Stimulated activated CD8-positive, alpha-beta memory T cell treated with anti-CD3 and anti-CD28 coated beads, Interleukin-7, amount 100 ng/mL, for 24 hours (primary cell): Measurements from ENCODE around the gene PXDN.

ENCODE experiments used
- DNase-seq: peaks from one replicate; pipeline ENCODE4 v3.0.0-alpha.2; 2020; ENCODE audit warnings: low read depth

Gene PXDN

DNA sequence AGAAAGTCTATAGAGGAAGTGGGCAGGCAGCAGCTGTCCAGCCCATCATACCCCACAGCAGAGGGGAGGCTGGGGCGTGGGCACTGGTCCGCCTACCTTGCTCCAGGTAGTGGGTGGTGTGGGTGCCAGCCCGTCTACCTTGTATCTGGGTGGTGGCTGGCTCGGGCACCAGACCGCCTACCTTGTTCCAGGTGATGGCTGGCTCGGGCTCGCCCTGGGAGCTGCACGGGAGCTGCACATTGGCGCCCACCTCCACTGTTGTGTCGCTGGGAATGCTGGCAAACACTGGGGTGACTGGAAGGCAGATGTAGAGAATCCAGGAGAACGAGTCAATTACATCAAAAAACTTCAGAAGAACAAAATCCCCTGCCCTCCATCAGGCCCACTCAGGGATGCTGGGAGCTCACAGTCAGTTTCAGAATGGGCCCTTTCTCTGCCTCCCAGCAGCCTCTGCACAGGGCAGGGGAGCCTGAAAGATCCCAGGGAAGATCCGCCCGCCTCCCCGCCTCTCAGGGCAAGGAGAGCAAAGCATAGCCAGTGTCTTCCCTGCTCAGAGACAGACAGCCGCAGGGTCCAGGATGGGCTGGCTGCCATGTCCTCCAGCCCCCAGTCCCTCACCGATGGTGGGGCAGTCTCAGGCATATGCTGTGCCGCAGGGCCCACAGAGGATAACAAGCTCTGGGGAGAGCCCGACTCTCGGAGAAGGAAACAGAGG lies 82.3 kb downstream of the PXDN start:
- DNase-seq = no peak

DNA sequence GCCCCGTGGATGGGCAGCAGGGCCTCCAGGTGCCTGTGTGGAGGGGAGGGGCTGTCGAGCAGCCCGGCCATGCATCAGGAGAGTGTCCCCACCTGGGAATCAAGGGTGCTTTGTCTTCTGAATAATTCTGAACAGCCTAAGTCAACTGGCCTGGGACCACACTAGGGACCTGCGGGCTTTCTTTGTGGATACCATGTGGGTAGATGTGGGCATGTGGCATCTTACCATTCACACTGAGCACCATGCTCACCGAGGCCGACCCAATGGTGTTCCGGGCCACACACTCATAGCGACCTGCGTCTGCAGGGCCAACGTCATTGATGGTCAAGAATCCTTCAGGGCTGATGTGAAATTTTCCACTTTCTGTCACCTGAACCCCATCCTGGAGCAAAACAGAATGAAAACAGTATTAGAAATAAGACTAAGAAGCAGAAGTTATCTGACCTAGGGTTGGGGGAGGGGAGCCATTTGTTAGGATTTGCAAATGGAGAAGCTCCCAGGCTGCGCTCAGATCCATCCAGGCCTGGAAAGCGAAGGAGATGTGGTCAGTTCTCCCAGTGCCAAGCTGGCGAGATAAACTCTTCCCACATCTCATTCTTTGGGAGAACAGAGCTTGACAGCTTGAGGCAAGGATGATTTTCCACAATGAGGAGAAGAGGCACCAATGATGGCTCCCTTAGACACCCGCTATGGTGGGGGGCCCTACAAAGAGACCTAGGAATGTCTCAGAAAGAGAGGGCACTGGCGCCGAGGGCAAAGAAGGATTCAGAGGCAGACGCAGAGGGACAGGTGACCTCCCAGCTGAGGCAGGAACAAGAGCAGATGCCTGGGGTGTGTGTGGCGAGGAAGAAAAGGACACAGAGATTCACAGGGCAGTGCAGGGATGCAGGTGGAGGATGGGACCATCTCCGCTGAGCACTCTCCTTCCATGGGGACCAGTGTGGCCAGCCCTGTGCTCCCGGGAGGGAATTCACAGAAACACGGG lies 83.4 kb downstream of the PXDN start:
- DNase-seq = no peak

DNA sequence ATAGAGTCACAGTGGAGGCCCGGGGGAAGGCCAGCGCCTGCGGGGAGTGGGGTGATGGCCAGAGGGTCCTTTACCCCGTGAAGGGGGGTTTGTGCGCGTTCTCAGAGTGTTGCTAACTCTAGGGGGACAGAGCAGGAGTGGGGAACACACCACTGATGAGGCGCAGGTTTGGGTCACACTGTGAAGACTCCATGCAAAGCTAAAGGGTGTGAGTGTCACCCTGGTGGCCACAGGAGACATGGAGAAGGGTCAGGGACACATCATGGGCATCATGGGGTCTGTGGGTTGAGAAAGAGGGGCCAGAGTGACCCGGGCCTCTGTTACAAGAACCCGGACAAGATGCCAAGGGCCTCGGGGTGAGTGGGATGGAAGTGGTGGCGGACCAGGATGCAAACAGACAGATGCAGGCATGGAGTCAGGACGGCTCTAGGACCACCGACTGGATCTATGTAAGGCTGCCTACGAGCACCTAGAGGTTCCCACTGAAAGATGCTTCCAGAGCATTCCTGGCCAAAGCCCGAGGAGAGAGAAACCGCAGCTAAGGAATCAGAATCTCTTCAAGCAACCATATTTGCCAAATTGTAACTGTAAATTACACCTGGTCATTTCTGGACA lies 84.3 kb downstream of the PXDN start:
- no peak for DNase-seq

DNA sequence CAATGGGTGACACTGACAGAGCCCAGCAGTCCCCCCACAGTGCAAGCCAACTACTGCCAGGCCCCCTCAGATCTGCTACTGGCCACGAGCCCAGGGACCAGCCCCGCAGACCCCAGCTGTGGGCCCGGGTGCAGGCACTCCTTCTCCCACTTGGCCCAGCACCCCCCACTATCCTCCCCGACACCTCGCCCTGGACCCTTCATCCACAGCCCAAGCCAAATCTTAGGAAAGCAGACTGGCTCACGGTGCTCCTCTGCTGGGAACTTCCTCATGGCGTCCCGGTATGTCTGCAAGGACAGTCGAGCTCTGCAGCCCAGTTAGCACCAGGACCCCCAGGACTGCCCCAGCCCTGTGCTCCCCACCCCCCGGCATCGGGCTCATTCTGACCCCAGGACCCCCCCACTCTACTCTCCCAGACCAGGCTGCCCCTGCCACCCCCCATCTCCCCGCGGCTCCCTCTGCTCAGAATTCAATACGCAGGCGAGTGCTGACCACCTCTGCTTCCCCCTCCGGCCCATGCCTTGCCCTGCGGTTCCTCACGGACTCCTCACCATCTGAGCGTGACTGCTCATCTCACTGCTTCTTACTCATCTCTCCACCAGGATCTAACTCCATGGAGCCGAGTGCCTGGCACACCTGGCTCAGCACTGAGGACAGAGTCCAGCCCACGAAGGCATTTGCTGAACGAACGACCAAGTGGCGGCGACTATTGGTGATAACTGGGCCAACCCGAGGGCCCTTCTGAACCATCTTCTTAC lies 85.7 kb downstream of the PXDN start:
- DNase-seq = no peak

DNA sequence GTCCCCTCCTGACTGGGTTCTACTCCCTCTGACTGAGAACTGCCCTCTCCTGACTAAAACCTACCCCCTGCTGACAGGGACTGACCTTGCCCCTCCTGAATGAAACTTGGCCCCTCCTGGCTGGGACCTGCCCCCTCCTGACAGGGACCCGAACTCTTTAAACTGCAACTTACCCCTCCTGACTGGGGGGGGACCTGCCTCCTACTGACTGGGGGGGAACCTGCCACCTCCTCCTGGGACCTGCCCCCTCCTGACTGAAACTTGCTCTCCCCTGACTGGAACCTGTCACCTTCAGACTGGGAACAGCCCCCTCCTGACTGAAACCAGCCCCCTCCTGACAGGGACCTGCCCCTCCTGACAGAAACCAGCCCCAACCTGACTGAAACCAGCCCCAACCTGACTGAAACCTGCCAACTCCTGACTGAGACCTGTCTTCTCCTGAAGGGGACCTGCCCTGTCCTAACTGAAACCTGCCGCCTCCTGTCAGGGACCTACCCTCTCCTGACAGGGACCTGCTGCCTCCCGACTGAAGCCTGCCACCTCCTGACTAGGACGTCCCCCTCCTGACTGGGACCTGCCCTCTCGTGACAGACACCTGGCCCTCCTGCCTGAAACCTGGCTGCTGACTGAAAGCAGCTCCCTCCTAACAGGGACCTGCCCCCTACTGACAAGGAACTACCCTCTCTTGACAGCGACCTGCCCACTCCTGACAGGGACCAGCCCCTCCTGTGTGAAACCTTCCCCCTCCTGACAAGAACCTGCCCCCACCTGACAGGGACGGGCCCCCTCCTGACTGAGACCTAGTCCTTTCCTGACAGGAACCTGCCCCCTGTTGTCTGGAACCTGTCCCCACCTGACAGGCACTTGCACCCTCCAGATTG lies 87.1 kb downstream of the PXDN start:
- DNase-seq = no peak

DNA sequence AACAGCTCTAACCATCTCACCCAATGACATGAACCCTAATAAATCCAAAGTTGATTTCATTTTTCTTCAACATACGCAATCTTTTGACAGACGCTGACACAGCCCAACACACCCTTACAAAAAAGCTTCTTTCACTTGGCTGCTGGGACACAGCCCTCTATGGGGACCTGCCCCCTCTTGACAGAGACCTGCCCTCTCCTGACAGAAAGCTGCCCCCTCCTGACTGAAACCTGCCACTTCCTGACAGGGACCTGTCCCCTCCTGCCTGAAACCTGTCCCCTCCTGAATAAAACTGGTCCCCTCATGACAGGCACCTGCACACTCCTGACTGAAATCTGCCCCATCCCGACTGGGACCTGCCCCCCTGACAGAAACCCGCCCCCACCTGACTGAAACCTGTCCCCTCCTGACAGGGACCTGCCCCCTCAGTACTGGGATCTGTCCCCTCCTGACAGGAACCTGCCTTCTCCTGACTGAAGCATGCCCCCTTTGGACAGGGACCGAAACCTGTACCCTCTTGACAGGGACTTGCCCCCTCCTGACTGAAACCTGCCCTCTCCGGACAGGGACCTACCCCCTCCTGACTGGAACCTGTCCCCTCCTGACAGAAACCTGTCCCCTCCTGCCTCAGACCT lies 87.9 kb downstream of the PXDN start:
- DNase-seq = no peak

DNA sequence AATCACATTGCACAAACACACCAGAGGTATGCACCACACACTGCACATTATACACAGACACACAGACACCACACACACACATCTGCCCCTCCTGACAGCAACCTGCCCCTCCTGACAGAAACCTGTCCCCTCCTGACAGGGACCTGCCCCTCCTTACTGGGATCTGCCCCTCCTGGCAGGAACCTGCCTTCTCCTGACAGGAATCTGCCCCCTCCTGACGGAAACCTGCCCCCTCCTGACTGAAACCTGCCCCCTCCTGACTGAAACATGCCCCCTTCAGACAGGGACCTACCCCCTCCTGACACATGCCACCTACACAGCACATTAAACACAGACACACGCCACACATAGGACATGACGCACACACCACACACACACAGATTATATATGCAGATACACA lies 88.9 kb downstream of the PXDN start:
- DNase-seq = no peak

DNA sequence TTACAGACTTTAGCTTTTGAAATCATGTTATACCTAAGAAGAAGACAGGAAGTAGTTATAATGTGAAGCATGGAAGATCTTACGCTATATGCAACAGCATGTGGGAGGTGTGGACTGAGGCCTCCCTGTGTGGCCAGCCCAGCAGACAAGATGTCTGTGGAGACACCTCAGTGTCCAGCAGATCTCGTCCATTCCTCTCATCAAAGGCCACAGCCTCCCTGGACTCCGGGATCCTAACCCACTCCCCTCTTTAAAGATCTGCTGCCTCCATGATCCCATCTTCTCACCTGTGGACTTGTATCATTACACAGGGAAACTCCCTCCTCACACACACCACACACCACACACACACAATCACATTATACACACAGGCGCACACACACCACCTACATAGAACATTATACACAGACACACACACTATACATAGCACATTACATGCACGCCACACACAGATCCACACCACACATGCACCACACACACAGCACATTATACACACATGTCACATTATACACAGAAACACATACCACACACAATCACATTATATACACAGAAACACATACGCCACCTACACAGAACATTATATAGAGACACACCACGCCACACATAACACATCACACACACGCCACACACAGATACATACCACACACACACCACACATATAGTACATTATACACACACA lies 89.5 kb downstream of the PXDN start:
- DNase-seq = no peak

DNA sequence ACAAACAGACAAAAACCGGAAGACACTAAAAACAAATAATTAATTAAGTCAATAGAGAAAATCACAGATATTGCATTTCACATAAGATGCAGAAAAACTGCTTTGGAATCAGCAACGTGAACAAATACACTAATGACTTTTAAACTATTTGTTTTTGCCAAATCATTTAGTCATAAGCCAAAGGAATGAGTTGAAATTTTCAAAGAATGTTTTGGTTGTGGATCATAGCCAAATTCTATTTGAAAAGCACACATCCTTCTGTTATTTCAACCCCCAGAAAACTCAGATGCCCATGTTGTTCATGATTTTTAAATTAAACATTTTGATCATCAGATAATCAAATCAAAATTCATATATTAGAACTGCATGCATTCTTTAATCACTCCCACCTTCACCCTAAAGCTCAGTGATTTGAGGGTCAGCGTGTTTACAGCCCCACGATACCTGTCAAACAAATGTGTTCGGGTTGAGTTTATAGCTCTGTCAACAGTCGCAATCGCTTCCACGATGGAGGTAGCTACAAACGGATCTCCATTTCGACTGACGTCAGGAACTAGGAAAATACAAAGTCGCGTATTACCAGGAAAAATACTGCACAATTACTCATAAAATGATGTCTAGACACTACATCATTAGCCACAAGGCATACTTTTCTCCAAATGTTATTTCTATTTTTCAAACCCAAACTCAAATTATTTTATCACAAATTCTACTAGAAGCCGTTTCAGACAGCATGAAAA lies 90.2 kb downstream of the PXDN start:
- no peak for DNase-seq

DNA sequence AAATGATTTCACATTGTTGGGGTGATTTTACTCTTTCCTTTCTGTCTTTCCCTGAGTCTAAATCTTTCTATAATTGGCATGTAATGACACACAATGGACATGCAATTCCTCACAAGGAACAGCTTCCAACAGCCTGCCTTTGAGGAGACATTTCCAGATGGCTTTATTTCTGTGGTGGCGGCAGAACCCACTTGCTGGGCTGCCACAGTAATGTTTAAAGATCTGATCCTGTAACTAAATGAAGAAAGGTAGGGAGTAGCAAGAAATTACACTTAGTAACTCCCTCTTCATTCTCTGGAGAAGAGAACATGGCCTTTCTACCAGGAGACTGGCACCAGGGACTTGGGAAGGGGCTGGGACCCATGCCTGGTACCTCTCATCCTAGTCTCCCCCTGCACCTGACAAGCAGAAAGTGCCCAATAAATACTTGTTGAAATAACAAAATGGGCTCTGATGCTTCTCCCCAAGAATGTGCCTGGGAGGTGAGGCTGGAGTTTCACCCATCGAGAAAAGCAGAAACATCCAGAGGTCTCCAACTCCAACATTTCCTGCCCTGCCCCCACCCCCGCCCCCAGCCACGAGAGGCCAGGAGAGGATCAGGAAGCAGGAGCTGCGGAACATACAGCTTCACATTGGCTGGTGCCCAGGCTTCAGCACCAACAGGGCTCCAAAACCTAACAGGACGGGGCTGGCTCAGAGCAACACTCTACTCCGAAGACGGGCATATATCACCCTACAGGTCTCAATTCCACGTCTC lies 92.1 kb downstream of the PXDN start:
- DNase-seq = no peak

DNA sequence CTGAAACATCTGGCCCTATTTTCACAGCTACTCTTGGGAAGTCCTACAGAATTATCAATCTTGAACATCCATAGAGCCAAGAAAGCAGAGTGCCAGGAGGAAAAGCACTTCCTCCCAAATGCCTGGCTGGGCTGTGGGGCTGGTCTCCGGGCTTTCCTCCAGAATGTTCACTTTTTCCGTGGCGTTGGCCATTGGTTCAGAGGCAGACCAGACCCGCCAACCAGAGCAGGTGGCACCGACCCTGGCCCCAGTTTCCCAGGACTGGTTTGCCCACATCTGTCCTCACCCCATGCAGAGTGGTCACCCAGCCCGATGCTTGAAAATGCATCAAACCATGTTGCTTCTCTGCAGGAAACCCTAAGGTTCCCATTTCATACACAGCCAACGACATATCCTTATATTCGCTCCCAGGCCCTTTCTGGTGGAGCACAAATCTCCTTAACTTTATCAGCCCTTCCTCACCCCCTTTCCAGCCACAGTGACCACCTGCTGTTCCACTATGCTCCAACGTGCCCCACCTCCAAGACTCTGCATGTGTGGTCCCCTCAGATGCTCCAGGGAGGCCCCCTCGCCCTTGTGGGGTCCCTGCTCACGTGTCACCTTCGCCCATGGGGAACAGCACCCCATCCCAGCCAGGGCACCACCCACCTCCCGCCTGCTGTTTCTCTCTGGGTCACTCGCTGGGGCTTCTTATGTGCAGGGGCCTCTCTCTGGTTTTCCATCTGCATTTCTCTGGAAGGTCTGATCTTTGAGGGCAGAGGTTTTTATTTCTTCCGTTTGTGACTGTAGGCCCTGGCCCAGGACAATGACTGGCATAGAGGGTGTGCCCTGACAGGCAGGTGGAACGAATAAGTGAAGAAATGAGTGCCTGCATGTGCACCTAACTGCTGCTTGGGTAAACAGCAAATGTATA lies 92.9 kb downstream of the PXDN start:
- no peak for DNase-seq

DNA sequence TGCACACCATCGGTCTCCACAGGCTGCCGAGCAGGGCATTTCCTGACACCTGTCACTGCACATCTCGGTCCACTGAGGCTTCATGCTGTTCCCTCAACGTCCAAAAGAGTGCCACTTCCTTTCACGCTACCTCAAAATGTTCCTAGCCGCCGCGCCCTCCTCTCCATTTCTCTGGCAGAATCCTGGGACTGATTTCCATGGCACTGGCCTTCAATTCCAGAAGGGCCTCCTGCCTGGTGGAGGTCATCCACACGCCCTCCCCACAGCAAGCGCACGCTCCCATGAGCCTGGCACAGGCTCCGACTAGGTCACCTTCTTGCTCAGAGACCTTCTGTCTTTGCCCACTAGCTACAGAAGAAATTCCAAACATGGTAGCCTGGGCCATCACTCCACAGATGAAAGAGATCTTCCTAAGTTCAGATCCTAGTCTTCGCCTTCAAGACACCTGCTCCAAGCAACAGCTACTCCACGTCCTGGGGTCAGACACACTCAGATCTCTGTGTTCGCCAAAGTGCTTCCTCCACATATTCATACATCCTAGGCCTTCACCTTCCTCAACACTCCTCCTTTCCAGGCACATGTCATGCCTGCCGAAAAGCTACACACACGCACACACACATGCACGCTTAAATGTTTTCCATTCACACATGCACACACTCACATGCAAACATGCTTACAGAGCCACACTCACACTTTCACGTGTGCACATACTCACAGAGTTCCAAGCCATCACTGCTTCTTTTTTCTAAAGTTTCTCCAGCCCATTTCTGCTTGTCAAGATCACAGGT lies 94.0 kb downstream of the PXDN start:
- no peak for DNase-seq

DNA sequence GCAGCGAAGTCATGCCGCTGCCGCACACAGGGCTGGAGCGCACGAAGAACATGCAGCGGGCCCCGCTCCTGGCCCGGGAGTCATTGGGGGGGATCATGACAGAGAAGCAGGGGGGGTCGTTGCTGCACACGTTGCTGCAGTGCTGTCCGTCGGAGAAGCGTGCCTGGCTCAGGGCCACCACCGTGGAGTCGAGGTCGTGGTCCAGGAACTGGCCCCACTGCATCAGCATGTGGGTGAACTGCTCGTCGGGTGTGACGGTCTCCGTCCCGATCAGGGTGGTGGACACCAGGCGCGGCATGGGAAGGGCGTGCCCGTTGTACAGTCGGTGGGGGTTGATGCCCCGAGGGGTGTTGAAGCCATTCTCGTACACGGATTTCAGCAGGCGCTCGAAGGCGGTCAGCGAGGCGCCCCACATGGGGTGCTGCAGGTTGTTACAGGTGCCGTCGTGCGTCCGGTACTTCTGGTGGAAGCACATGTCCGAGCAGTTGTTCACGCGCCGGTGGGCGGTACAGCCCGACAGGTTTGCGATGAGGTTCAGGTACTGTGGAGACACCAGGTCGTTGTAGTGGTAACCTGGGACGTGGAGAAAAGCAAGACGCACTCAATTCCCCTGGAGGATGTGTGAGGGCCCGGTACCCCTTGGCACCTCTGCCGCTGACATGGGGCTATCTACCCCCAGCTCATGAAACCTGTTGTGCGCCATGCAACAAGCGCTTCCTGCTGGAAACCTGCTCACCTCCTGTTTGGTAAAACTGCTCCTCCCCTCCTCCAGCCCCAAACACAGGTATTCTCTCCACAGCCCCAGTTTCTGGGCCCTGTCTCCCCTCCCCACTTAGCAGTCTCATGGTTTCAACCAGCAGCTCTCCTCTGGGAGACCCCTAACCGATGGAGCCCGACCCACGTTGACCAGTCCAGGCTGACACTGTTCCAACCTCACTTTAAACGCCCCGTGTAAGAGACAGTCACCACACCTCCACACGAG lies 94.9 kb downstream of the PXDN start:
- no peak for DNase-seq

DNA sequence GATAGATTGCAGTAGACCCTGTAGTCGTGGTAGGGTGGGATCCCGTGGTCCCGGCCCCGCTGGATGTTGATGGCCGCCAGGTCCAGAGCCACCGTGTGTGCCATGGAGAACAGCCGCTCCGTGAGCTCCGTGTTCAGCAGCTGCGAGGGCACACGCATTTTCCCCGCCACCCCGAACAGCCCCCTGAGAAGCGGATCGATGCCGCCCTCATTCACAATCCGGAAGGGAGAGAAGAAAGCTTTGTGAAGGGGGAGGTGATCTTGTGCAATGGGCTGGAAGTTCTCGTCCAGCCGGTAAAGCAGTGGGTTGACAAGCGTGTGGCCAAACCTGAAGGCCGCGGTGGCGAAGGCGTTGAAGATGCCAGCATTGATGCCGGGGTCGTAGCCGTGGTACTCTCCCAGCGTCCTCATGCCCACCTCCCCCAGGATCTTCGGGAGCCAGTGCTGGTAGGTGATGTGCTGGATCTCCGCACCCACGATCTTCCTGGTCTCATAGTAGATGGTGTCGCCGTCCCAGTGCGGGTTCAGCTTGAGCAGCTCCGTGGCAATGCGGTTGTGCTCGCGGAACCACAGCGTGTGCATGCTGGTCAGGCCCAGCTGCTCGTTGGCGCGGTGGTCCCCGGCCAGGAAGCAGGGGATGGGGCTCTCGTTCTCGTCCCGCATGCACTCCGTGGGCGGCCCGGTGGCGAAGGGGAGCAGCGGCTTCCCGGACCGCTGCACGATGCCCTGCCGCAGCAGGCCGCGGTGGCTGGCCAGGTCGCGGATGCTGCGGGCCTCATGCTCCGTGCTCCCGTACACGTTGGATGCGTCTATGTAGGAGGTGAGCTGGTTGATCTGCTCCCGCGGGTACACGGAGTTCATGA lies 95.8 kb downstream of the PXDN start:
- no peak for DNase-seq
